Activated B cell treated with CpG ODN at 0.5 μM for 24 hours (primary cell): Measurements from ENCODE around the gene SYPL1. TPM values are rescaled to one million over a fixed set of nuclear protein-coding genes. Genes with fewer than 3 reads are reported as not detected.

Source experiments
- ATAC-seq: fragments of 200-7000 bp; cut with Tn5 transposase; one replicate; pipeline ENCODE4 v1.10.0; 2021; ENCODE audit warnings: low read depth, mild to moderate bottlenecking, moderate library complexity
- CTCF ChIA-PET: fragments of 350-600 bp; sonication (Branson Sonifier 250); formaldehyde crosslinking; loops from one replicate; lab custom pipeline; 2021; ENCODE audit warnings: antibody characterized with exemption; lab: Charles Lee
- POLR2A ChIA-PET: fragments of 350-600 bp; sonication (Branson Sonifier 250); formaldehyde crosslinking; loops from one replicate; lab custom pipeline; 2021; ENCODE audit warnings: antibody characterized with exemption; lab: Charles Lee
- DNase-seq: peaks from one replicate; pipeline ENCODE4 v3.0.0; 2022
- H3K27ac Mint-ChIP-seq: one replicate; pipeline ENCODE4 v1.8.0; 2020; ENCODE audit warnings: mixed read lengths
- H3K27me3 Mint-ChIP-seq: one replicate; pipeline ENCODE4 v1.8.0; 2021; ENCODE audit warnings: mixed read lengths
- H3K36me3 Mint-ChIP-seq: one replicate; pipeline ENCODE4 v1.8.0; 2021; ENCODE audit warnings: low read depth, mixed read lengths
- H3K4me1 Mint-ChIP-seq: one replicate; pipeline ENCODE4 v1.8.0; 2021; ENCODE audit warnings: mixed read lengths
- H3K4me3 Mint-ChIP-seq: one replicate; pipeline ENCODE4 v1.8.0; 2020; ENCODE audit warnings: mild to moderate bottlenecking, mixed read lengths
- H3K9me3 Mint-ChIP-seq: one replicate; pipeline ENCODE4 v1.8.0; 2020; ENCODE audit warnings: mixed read lengths
- CTCF ChIP-seq: fragments of 200-600 bp; IDR thresholded peaks from one replicate; pipeline ENCODE4 v1.8.0; 2022; ENCODE audit warnings: antibody characterized with exemption, mild to moderate bottlenecking
- intact Hi-C: fragments of 100-400 bp; cut with micrococcal nuclease; formaldehyde crosslinking; loops from one replicate; pipeline ENCODE4 v1.15.1; 2024
- total RNA-seq: library from RNA; stranded (reverse); gene quantifications from 2 replicates; pipeline ENCODE4 v1.2.3, GENCODE V29; 2022

Gene SYPL1
- total RNA-seq, 1 donor from 2014 or later: 116 TPM

GRCh38 chr7:106048706-106049020, 63.4 kb downstream of the SYPL1 start:
- no peak for TF ChIP-seq CTCF
- no peaks in the 10 kb centered on the region for H3K27me3 Mint-ChIP-seq
- CTCF ChIA-PET: interaction anchor here (0.8 to 3.5 kb wide), 3 partner anchors 105 to 288 kb away, joined by 3 to 16 read pairs (median 15); no protein-coding TSS in a partner anchor
- ATAC-seq (no peak), DNase-seq (no peak)
- no peak overlapping the region for H3K4me3 Mint-ChIP-seq
- H3K36me3 Mint-ChIP-seq: no peaks in the 10 kb centered on the region
- H3K27ac Mint-ChIP-seq: no peak overlapping the region
- H3K9me3 Mint-ChIP-seq: no peaks in the 10 kb centered on the region
- POLR2A ChIA-PET: interaction anchor here (1.2 kb wide), 1 partner anchor 106 kb away, joined by 4 read pairs; no protein-coding TSS in a partner anchor
- intact Hi-C loops: no loop called here
- H3K4me1 Mint-ChIP-seq: peaks cover 29% of the 10 kb centered on the region

GRCh38 chr7:106047818-106048705, 64.0 kb downstream of the SYPL1 start:
- no peaks in the 10 kb centered on the region for H3K27me3 Mint-ChIP-seq
- no peaks in the 10 kb centered on the region for H3K9me3 Mint-ChIP-seq
- no peak overlapping the region for H3K4me3 Mint-ChIP-seq
- ChIA-PET POLR2A (interaction anchor here (0.6 to 1.2 kb wide), 2 partner anchors 106 to 117 kb away, joined by 3 to 4 read pairs; no protein-coding TSS in a partner anchor), CTCF (interaction anchor here (0.8 to 3.5 kb wide), 3 partner anchors 106 to 397 kb away, joined by 3 to 16 read pairs (median 5); no protein-coding TSS in a partner anchor)
- no peak overlapping the region for H3K27ac Mint-ChIP-seq
- DNase-seq (no peak), ATAC-seq (no peak)
- TF ChIP-seq CTCF: no peak
- intact Hi-C loops: no loop called here
- H3K36me3 Mint-ChIP-seq: no peaks in the 10 kb centered on the region
- peaks cover 27% of the 10 kb centered on the region for H3K4me1 Mint-ChIP-seq

GRCh38 chr7:106047184-106047583, 64.9 kb downstream of the SYPL1 start:
- TF ChIP-seq CTCF: no peak
- Mint-ChIP-seq H3K4me1 (peaks cover 29% of the 10 kb centered on the region), H3K36me3 (no peaks in the 10 kb centered on the region), H3K4me3 (no peak overlapping the region), H3K9me3 (no peaks in the 10 kb centered on the region), H3K27me3 (no peaks in the 10 kb centered on the region), H3K27ac (no peak overlapping the region)
- no peak for DNase-seq
- intact Hi-C loops: no loop called here
- ChIA-PET CTCF (interaction anchor here (0.8 to 3.5 kb wide), 7 partner anchors 9 to 396 kb away, joined by 3 to 16 read pairs (median 4); no protein-coding TSS in a partner anchor), POLR2A (interaction anchor here (0.6 to 1.1 kb wide), 3 partner anchors 107 to 118 kb away, joined by 3 read pairs; no protein-coding TSS in a partner anchor)
- no peak for ATAC-seq

GRCh38 chr7:106045586-106045985, 66.5 kb downstream of the SYPL1 start:
- no peak for DNase-seq
- no peak overlapping the region for H3K4me3 Mint-ChIP-seq
- no peak overlapping the region for H3K27ac Mint-ChIP-seq
- no peaks in the 10 kb centered on the region for H3K36me3 Mint-ChIP-seq
- ATAC-seq: no peak
- no peaks in the 10 kb centered on the region for H3K27me3 Mint-ChIP-seq
- ChIA-PET CTCF (interaction anchor here (1.2 to 5.0 kb wide), 2 partner anchors 109 to 393 kb away, joined by 3 to 33 read pairs; no protein-coding TSS in a partner anchor), POLR2A (no interaction called here)
- TF ChIP-seq CTCF: no peak
- intact Hi-C loops: no loop called here
- H3K9me3 Mint-ChIP-seq: no peaks in the 10 kb centered on the region
- H3K4me1 Mint-ChIP-seq: peaks cover 29% of the 10 kb centered on the region

- no peaks in the 10 kb centered on the region for H3K36me3 Mint-ChIP-seq
- ChIA-PET POLR2A (interaction anchor here (0.6 kb wide), 1 partner anchor 276 kb away, joined by 4 read pairs; no protein-coding TSS in a partner anchor), CTCF (interaction anchor here (1.1 to 9.2 kb wide), 4 partner anchors 109 to 393 kb away, joined by 3 to 124 read pairs (median 18); no protein-coding TSS in a partner anchor)
- H3K4me3 Mint-ChIP-seq: no peak overlapping the region
- peaks cover 26% of the 10 kb centered on the region for H3K4me1 Mint-ChIP-seq
- DNase-seq: no peak
- H3K27me3 Mint-ChIP-seq: no peaks in the 10 kb centered on the region
- H3K9me3 Mint-ChIP-seq: no peaks in the 10 kb centered on the region
- no peak for ATAC-seq
- intact Hi-C loops: no loop called here
- TF ChIP-seq CTCF: no peak
- H3K27ac Mint-ChIP-seq: no peak overlapping the region
Observed at GRCh38 chr7:106045139-106045538, 67.0 kb downstream of the SYPL1 start.
